HepG2 (cell line): Measurements from ENCODE around the gene JMJD6. TPM values are rescaled to one million over a fixed set of nuclear protein-coding genes. Genes with fewer than 3 reads are reported as not detected.

Experiments used
- CSRNP1 ChIP-seq: sonication (generic); formaldehyde crosslinking; IDR thresholded peaks from 2 replicates; pipeline ENCODE4 v1.8.1; 2023; ENCODE audit warnings: mild to moderate bottlenecking, missing genetic modification reagents
- FOXK1 ChIP-seq: sonication (generic); formaldehyde crosslinking; IDR thresholded peaks from 2 replicates; pipeline ENCODE4 v1.4.0; 2020; ENCODE audit warnings: low read depth, missing genetic modification reagents, borderline replicate concordance
- GPN1 ChIP-seq: sonication (generic); formaldehyde crosslinking; IDR thresholded peaks from 2 replicates; pipeline ENCODE4 v1.5.1; 2020; ENCODE audit warnings: missing genetic modification reagents, borderline replicate concordance
- HES4 ChIP-seq: sonication (generic); formaldehyde crosslinking; IDR thresholded peaks from 2 replicates; pipeline ENCODE4 v1.9.0; 2021; ENCODE audit warnings: mild to moderate bottlenecking, missing genetic modification reagents, borderline replicate concordance
- HOXA3 ChIP-seq: sonication (generic); formaldehyde crosslinking; IDR thresholded peaks from 2 replicates; pipeline ENCODE4 v1.5.0; 2020; ENCODE audit warnings: missing genetic modification reagents
- HOXA9 ChIP-seq: sonication (generic); formaldehyde crosslinking; IDR thresholded peaks from 2 replicates; pipeline ENCODE4 v1.8.1; 2022; ENCODE audit warnings: missing genetic modification reagents, mild to moderate bottlenecking, moderate library complexity, borderline replicate concordance
- ISL2 ChIP-seq: sonication (generic); formaldehyde crosslinking; IDR thresholded peaks from 2 replicates; pipeline ENCODE4 v1.5.0; 2020; ENCODE audit warnings: missing genetic modification reagents
- KDM3A ChIP-seq: IDR thresholded peaks from 2 replicates; pipeline ENCODE4 v1.6.1; 2018; ENCODE audit warnings: low read depth, missing compliant biosample characterization
- MIER2 ChIP-seq: IDR thresholded peaks from 2 replicates; pipeline ENCODE4 v1.6.1; 2016; ENCODE audit warnings: missing biosample characterization, missing genetic modification reagents
- PAXIP1 ChIP-seq: sonication (generic); formaldehyde crosslinking; conservative IDR thresholded peaks from 2 replicates; pipeline ENCODE4 v1.4.0; 2020; ENCODE audit warnings: mild to moderate bottlenecking, missing genetic modification reagents, moderate library complexity
- PHF8 ChIP-seq: sonication (generic); formaldehyde crosslinking; IDR thresholded peaks from 2 replicates; pipeline ENCODE4 v1.5.0; 2020; ENCODE audit warnings: missing genetic modification reagents
- TAF1 ChIP-seq: sonication (generic); formaldehyde crosslinking; IDR thresholded peaks from 2 replicates; pipeline ENCODE4 v1.4.0; 2020; ENCODE audit warnings: missing genetic modification reagents
- TBX2 ChIP-seq: sonication (generic); formaldehyde crosslinking; IDR thresholded peaks from 2 replicates; pipeline ENCODE4 v1.5.0; 2020; ENCODE audit warnings: missing genetic modification reagents, mild to moderate bottlenecking, borderline replicate concordance
- ZHX1 ChIP-seq: sonication (generic); formaldehyde crosslinking; IDR thresholded peaks from 2 replicates; pipeline ENCODE4 v1.8.1; 2022; ENCODE audit warnings: low read depth, mild to moderate bottlenecking, missing genetic modification reagents
- ZNF441 ChIP-seq: sonication (generic); formaldehyde crosslinking; IDR thresholded peaks from 2 replicates; pipeline ENCODE4 v1.7.0; 2021; ENCODE audit warnings: missing genetic modification reagents, borderline replicate concordance
- ZNF556 ChIP-seq: sonication (generic); formaldehyde crosslinking; IDR thresholded peaks from 2 replicates; pipeline ENCODE4 v1.4.0; 2020; ENCODE audit warnings: mild to moderate bottlenecking, missing genetic modification reagents, borderline replicate concordance
- ZNF709 ChIP-seq: sonication (generic); formaldehyde crosslinking; IDR thresholded peaks from 2 replicates; pipeline ENCODE4 v1.5.0; 2020; ENCODE audit warnings: mild to moderate bottlenecking, missing genetic modification reagents
- ZNF788 ChIP-seq: sonication (generic); formaldehyde crosslinking; IDR thresholded peaks from 2 replicates; pipeline ENCODE4 v1.5.0; 2020; ENCODE audit warnings: mild to moderate bottlenecking, missing genetic modification reagents, borderline replicate concordance
- ZNF883 ChIP-seq: sonication (generic); formaldehyde crosslinking; IDR thresholded peaks from 2 replicates; pipeline ENCODE4 v1.5.1; 2020; ENCODE audit warnings: mild to moderate bottlenecking, missing genetic modification reagents; ENCODE audit errors: not compliant biosample characterization
- ZSCAN20 ChIP-seq: sonication (generic); formaldehyde crosslinking; IDR thresholded peaks from 2 replicates; pipeline ENCODE4 v1.4.0; 2020; ENCODE audit warnings: missing genetic modification reagents, mild to moderate bottlenecking, borderline replicate concordance
- ZSCAN25 ChIP-seq: sonication (generic); formaldehyde crosslinking; IDR thresholded peaks from 2 replicates; pipeline ENCODE4 v1.8.0; 2022; ENCODE audit warnings: mild to moderate bottlenecking, missing genetic modification reagents
- ZSCAN9 ChIP-seq: IDR thresholded peaks from 2 replicates; pipeline ENCODE4 v1.6.1; 2016; ENCODE audit warnings: borderline replicate concordance
- polyA plus RNA-seq, 8 experiments: library from polyadenylated mRNA; depleted of rRNA in 3 of 8; stranded (reverse) in 7 of 8; unstranded in 1 of 8; fragments of >200 nt; fragmentation: Illumina TruSeq in 4 of 8; extraction: Trizol in 4 of 8; gene quantifications; 2 replicates each; pipeline versions ENCODE4 v1.2.1 to v1.2.3, GENCODE V29; 2011 to 2016; ENCODE audit warnings: low read depth in 4 of 8, missing spikeins in 1 of 8, mixed read lengths in 1 of 8; ENCODE audit not compliant: insufficient read depth in 1 of 8
- total RNA-seq, 5 experiments: library from RNA; depleted of rRNA; stranded (reverse); fragments of >200 nt; fragmentation: Illumina TruSeq; extraction: Trizol; gene quantifications; 2 replicates each; pipeline ENCODE4 v1.2.3, GENCODE V29; 2016; ENCODE audit warnings: low read depth in 1 of 5

JMJD6 gene
- total and polyA plus RNA-seq, 2 of the 13 experiments (the other 11 are each of a cell fraction or from before 2014, with no cell fraction given): 33.6 to 41.0 TPM

- peak; percentile 17 for TF ChIP-seq ZNF883 (CRISPR knock-in tag)
- TF ChIP-seq ISL2 (CRISPR knock-in tag): no peak
- peak; percentile 96; the same call in 1 of the 2 replicates for TF ChIP-seq TBX2 (CRISPR knock-in tag)
- TF ChIP-seq KDM3A (CRISPR knock-in tag): no peak
- TF ChIP-seq ZNF441 (CRISPR knock-in tag): 0 out of 2 replicates have a peak, but pooled peaks have one; percentile 37
- TF ChIP-seq FOXK1 (CRISPR knock-in tag): peak; percentile 67; the same call in 1 of the 2 replicates
- TF ChIP-seq HOXA3 (CRISPR knock-in tag): peak; percentile 81; the same call in 1 of the 2 replicates
- TF ChIP-seq HES4: no peak
- TF ChIP-seq HOXA9 (CRISPR knock-in tag): no peak
- peak; percentile 59; the same call in 1 of the 2 replicates for TF ChIP-seq ZNF556 (CRISPR knock-in tag)
- TF ChIP-seq ZHX1 (CRISPR knock-in tag): no peak
- 0 out of 2 replicates have a peak, but pooled peaks have one; percentile 41 for TF ChIP-seq CSRNP1 (CRISPR knock-in tag)
- TF ChIP-seq ZSCAN25: peak; percentile 93
- 0 out of 2 replicates have a peak, but pooled peaks have one; percentile 49 for TF ChIP-seq ZSCAN9 (CRISPR knock-in tag)
- TF ChIP-seq ZSCAN20 (CRISPR knock-in tag): no peak
- no peak for TF ChIP-seq PHF8
- peak; percentile 93; the same call in 1 of the 2 replicates for TF ChIP-seq ZNF788 (CRISPR knock-in tag)
- TF ChIP-seq MIER2 (CRISPR knock-in tag): peak; percentile 71
- TF ChIP-seq PAXIP1 (CRISPR knock-in tag): peak; percentile 95
- no peak for TF ChIP-seq GPN1 (CRISPR knock-in tag)
- TF ChIP-seq ZNF709 (CRISPR knock-in tag): no peak
- TF ChIP-seq TAF1 (CRISPR knock-in tag): no peak
Observed at GRCh38 chr17:76691379-76692191, 34.8 kb downstream of the JMJD6 start (continued).
